Trophoblast cell (in vitro differentiated cells and primary cell): ENCODE measurements around the gene DGKE.

Source experiments
- DNase-seq, 2 donors: peaks; one replicate each; pipeline ENCODE4 v3.0.0-alpha.2; 2016
- H2AFZ ChIP-seq: 2 replicates; pipeline ENCODE4 v1.6.1; 2013; ENCODE audit warnings: low read length, moderate library complexity, mild to moderate bottlenecking; ENCODE audit not compliant: insufficient read depth, poor library complexity
- H2AK5ac ChIP-seq: 2 replicates; pipeline ENCODE4 v1.6.1; 2013; ENCODE audit warnings: mild to moderate bottlenecking, low read length
- H2BK120ac ChIP-seq: 2 replicates; pipeline ENCODE4 v1.6.1; 2013; ENCODE audit warnings: low read length, mild to moderate bottlenecking, moderate library complexity; ENCODE audit not compliant: insufficient read depth, poor library complexity
- H2BK12ac ChIP-seq: 2 replicates; pipeline ENCODE4 v1.6.1; 2013; ENCODE audit warnings: mild to moderate bottlenecking, low read length, moderate library complexity
- H2BK5ac ChIP-seq: 2 replicates; pipeline ENCODE4 v1.6.1; 2013; ENCODE audit warnings: low read length, low read depth, moderate library complexity, mild to moderate bottlenecking; ENCODE audit not compliant: poor library complexity
- H3K14ac ChIP-seq: 2 replicates; pipeline ENCODE4 v1.6.1; 2013; ENCODE audit warnings: mild to moderate bottlenecking, low read length
- H3K18ac ChIP-seq: 2 replicates; pipeline ENCODE4 v1.6.1; 2013; ENCODE audit warnings: mild to moderate bottlenecking, low read length
- H3K23ac ChIP-seq: 2 replicates; pipeline ENCODE4 v1.6.1; 2013; ENCODE audit warnings: low read length
- H3K27ac ChIP-seq: 2 replicates; pipeline ENCODE4 v1.5.1; 2013; ENCODE audit warnings: low read depth, mild to moderate bottlenecking, inconsistent platforms, low read length, moderate library complexity
- H3K27me3 ChIP-seq: 2 replicates; pipeline ENCODE4 v1.6.1; 2013; ENCODE audit warnings: inconsistent platforms, mild to moderate bottlenecking, low read length, moderate library complexity; ENCODE audit not compliant: insufficient read depth
- H3K36me3 ChIP-seq, 2 experiments: 1 replicate in 1 of 2; 2 replicates in 1 of 2; pipeline ENCODE4 v1.6.1; 2013; ENCODE audit warnings: low read length in 2 of 2, mild to moderate bottlenecking in 2 of 2, moderate library complexity in 1 of 2; ENCODE audit not compliant: insufficient read depth in 2 of 2, control insufficient read depth in 1 of 2
- H3K4ac ChIP-seq: 2 replicates; pipeline ENCODE4 v1.6.1; 2013; ENCODE audit warnings: low read depth, mild to moderate bottlenecking, low read length, moderate library complexity
- H3K4me1 ChIP-seq, 2 experiments: 1 replicate in 1 of 2; 2 replicates in 1 of 2; pipeline ENCODE4 v1.6.1; 2013; ENCODE audit warnings: low read length in 2 of 2, mild to moderate bottlenecking in 2 of 2, moderate library complexity in 1 of 2; ENCODE audit not compliant: insufficient read depth in 2 of 2, control insufficient read depth in 1 of 2
- H3K4me2 ChIP-seq: 2 replicates; pipeline ENCODE4 v1.6.1; 2013; ENCODE audit warnings: inconsistent platforms, mild to moderate bottlenecking, low read length, moderate library complexity
- H3K4me3 ChIP-seq: 2 replicates; pipeline ENCODE4 v1.5.1; 2013; ENCODE audit warnings: mild to moderate bottlenecking, low read depth, low read length, inconsistent platforms
- H3K79me1 ChIP-seq: one replicate; pipeline ENCODE4 v1.6.1; 2013; ENCODE audit warnings: low read length
- H3K79me2 ChIP-seq: 2 replicates; pipeline ENCODE4 v1.6.1; 2013; ENCODE audit warnings: low read length, mild to moderate bottlenecking; ENCODE audit not compliant: control insufficient read depth, insufficient read depth, poor library complexity
- H3K9ac ChIP-seq: 2 replicates; pipeline ENCODE4 v1.6.1; 2013; ENCODE audit warnings: mild to moderate bottlenecking, low read length
- H3K9me3 ChIP-seq: 2 replicates; pipeline ENCODE4 v1.6.1; 2013; ENCODE audit warnings: low read depth, mild to moderate bottlenecking, control low read depth, inconsistent platforms, low read length; ENCODE audit not compliant: insufficient read depth
- H4K12ac ChIP-seq: 2 replicates; pipeline ENCODE4 v1.6.1; 2013; ENCODE audit warnings: low read depth, mild to moderate bottlenecking, low read length, moderate library complexity
- H4K8ac ChIP-seq: 2 replicates; pipeline ENCODE4 v1.6.1; 2013; ENCODE audit warnings: low read depth, mild to moderate bottlenecking, low read length, moderate library complexity
- H4K91ac ChIP-seq: one replicate; pipeline ENCODE4 v1.6.1; 2013; ENCODE audit warnings: low read depth, mild to moderate bottlenecking, low read length, moderate library complexity
- WGBS: extraction: QIAGEN DNeasy Blood & Tissue Kit; methylation state at CpG from one replicate; pipeline ENCODE4 v1.1.7; 2013; ENCODE audit warnings: missing lambda C conversion rate; ENCODE audit not compliant: insufficient read length, insufficient coverage; ENCODE audit errors: extremely low coverage; 5-methylcytosine and 5-hydroxymethylcytosine counted together

Gene DGKE

DNA sequence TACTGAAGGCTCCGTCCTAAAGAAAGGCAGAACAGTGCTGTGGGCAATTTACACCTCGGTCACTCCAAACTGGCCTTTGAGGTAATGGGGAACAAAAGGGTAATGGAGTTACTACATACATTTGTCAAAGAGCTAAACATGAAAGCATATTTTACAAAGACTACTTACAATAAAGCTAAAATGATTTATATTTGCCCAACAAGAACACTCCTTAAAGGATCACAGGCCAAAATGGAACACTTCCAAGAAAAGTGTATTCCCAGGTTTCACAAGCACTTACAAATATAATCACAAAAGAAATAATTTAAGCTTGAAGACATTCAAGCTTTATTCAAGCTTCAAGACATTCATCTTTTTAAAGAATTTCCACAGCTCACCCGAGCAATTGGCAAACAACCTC, 29.5 kb upstream of the DGKE start:
- H3K23ac ChIP-seq = no peak overlapping the region
- H3K36me3 ChIP-seq = no peaks in the 10 kb centered on the region
- H4K91ac ChIP-seq = no peak overlapping the region
- no peak for DNase-seq
- H3K79me2 ChIP-seq = no peaks in the 10 kb centered on the region
- no peak overlapping the region for H3K27ac ChIP-seq
- H4K12ac ChIP-seq = no peak overlapping the region
- H2AK5ac ChIP-seq = no peak overlapping the region
- no CpG with 5 or more reads among the region's 3 CpGs for WGBS
- no peaks in the 10 kb centered on the region for H3K79me1 ChIP-seq
- no peaks in the 10 kb centered on the region for H3K27me3 ChIP-seq
- no peak overlapping the region for H2BK120ac ChIP-seq
- no peak overlapping the region for H3K18ac ChIP-seq
- no peak overlapping the region for H3K4ac ChIP-seq
- no peak overlapping the region for H3K4me2 ChIP-seq
- no peak overlapping the region for H3K4me3 ChIP-seq
- no peak overlapping the region for H2AFZ ChIP-seq
- no peak overlapping the region for H2BK12ac ChIP-seq
- H4K8ac ChIP-seq = no peak overlapping the region
- no peak overlapping the region for H2BK5ac ChIP-seq
- no peaks in the 10 kb centered on the region for H3K4me1 ChIP-seq
- no peak overlapping the region for H3K9ac ChIP-seq
- no peak overlapping the region for H3K14ac ChIP-seq
- H3K9me3 ChIP-seq = no peaks in the 10 kb centered on the region

- Histone ChIP-seq H3K79me2 (no peaks in the 10 kb centered on the region), H2BK120ac (no peak overlapping the region), H3K27me3 (no peaks in the 10 kb centered on the region), H2BK5ac (no peak overlapping the region), H3K23ac (no peak overlapping the region), H3K18ac (no peak overlapping the region), H3K36me3 (no peaks in the 10 kb centered on the region), H2AK5ac (no peak overlapping the region), H4K8ac (no peak overlapping the region), H4K12ac (no peak overlapping the region), H3K4me3 (no peak overlapping the region), H3K4me2 (no peak overlapping the region), H2BK12ac (no peak overlapping the region), H3K4me1 (no peaks in the 10 kb centered on the region), H3K9me3 (peaks cover 3% of the 10 kb centered on the region), H3K9ac (no peak overlapping the region), H3K4ac (no peak overlapping the region), H2AFZ (no peak overlapping the region), H3K27ac (no peak overlapping the region), H3K79me1 (no peaks in the 10 kb centered on the region), H3K14ac (no peak overlapping the region), H4K91ac (no peak overlapping the region)
- DNase-seq = no peak
- no CpG with 5 or more reads among the region's 4 CpGs for WGBS
These were observed 27.0 kb upstream of the DGKE start for GRCh38 chr17:56806949-56807348.

- Histone ChIP-seq H3K79me2 (no peaks in the 10 kb centered on the region), H2BK120ac (no peak overlapping the region), H3K4me2 (no peak overlapping the region), H3K36me3 (no peaks in the 10 kb centered on the region), H4K8ac (no peak overlapping the region), H2BK5ac (no peak overlapping the region), H2BK12ac (no peak overlapping the region), H3K9me3 (peaks cover 3% of the 10 kb centered on the region), H3K14ac (no peak overlapping the region), H3K23ac (no peak overlapping the region), H3K27ac (no peak overlapping the region), H3K4me3 (no peak overlapping the region), H3K9ac (no peak overlapping the region), H3K18ac (no peak overlapping the region), H4K91ac (no peak overlapping the region), H2AK5ac (no peak overlapping the region), H3K4me1 (no peaks in the 10 kb centered on the region), H3K79me1 (no peaks in the 10 kb centered on the region), H4K12ac (no peak overlapping the region), H2AFZ (no peak overlapping the region), H3K27me3 (no peaks in the 10 kb centered on the region), H3K4ac (no peak overlapping the region)
- no CpG with 5 or more reads among the region's 3 CpGs for WGBS
- DNase-seq = no peak
These were observed 26.2 kb upstream of the DGKE start for GRCh38 chr17:56807723-56808122.

DNA sequence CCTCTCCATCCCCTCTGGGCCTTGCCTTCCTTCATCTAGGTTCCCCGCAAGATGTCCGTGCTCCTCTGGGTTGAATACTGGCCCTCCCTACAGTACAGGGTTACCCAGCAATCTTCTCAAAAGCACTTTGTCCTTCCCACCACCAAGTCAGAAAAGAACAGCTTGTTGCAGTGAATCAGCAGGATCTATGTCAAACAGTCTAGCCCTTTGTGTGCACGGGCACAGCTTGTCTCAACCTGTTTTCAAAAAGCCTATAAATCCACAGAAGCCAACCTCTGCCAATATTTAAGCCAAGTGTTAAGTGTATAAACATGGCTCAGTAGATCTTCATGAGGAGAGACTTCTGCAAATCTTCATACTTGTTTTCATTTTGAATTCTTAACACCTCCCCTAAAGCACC, 25.4 kb upstream of the DGKE start:
- Histone ChIP-seq H3K23ac (no peak overlapping the region), H2BK12ac (no peak overlapping the region), H3K9ac (no peak overlapping the region), H2BK120ac (no peak overlapping the region), H4K12ac (no peak overlapping the region), H3K27ac (no peak overlapping the region), H4K8ac (no peak overlapping the region), H2BK5ac (no peak overlapping the region), H3K79me1 (no peaks in the 10 kb centered on the region), H3K36me3 (no peaks in the 10 kb centered on the region), H3K4me2 (no peak overlapping the region), H2AFZ (no peak overlapping the region), H3K14ac (no peak overlapping the region), H2AK5ac (no peak overlapping the region), H3K18ac (no peak overlapping the region), H3K4me3 (no peak overlapping the region), H3K4ac (no peak overlapping the region), H4K91ac (no peak overlapping the region), H3K27me3 (no peaks in the 10 kb centered on the region), H3K4me1 (no peaks in the 10 kb centered on the region), H3K79me2 (no peaks in the 10 kb centered on the region), H3K9me3 (peaks cover 3% of the 10 kb centered on the region)
- no peak for DNase-seq
- no CpG with 5 or more reads among the region's 3 CpGs for WGBS
